Stimulated activated CD4-positive, alpha-beta T cell treated with anti-CD3 and anti-CD28 coated beads, Interleukin-12 subunit alpha, Interleukin-12 subunit beta, amount 100 ng/mL, for 24 hours (primary cell): ENCODE data around the gene FBXO22.
A peak's percentile ranks its signal among the peaks of the same experiment; 100 is the strongest.
"Not testable (repeated sequence)": the region's sequence is repeated elsewhere in the genome, so short reads cannot be mapped to it uniquely, and the experiment has no call there.

ENCODE experiments used
- DNase-seq, 2 experiments: peaks; one replicate each; pipeline ENCODE4 v3.0.0-alpha.2; 2020; ENCODE audit warnings: low read depth in 2 of 2

Gene FBXO22

DNA sequence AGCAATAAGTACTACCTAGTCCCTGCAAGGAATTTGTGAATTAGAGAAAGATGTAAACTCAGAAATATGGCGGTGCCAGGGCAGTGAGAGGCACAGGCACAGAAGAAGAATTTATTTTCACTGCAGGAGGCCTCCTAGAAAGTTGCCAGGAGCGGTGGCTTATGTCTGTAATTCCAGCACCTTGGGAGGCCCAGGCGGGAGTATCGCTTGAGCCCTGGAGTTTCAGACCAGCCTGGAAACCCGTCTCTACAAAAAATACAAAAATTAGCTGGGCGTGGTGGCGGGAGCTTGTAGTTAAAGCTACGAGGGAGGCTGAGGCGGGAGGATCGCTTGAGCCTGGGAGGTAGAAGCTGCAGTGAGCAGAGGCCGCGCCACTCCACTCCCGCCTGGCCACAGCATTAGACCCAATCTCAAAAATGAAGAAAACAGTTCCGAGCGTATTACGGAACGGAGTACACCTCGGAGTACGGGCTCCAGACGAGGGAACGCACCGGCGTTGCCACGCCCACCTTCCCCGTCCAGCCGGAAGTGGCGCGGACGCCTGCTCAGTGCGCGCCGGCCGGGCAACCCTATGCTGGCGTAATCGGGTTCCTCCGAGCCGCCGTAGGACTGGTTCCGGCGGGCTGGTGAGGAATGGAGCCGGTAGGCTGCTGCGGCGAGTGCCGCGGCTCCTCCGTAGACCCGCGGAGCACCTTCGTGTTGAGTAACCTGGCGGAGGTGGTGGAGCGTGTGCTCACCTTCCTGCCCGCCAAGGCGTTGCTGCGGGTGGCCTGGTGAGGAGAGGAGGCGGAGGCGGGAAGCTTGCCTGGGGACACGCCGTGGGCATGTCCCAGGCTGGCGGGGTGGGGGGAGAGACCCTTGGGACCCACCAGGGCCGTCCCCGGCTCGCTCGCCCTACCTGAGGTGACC is at the start of gene FBXO22:
FBXO22 (plus strand) TSS at position 548 of the 909 bp plus-strand sequence; CDS start at position 634, 86 bp downstream.
- DNase-seq: peak; percentile 89 to 91

DNA sequence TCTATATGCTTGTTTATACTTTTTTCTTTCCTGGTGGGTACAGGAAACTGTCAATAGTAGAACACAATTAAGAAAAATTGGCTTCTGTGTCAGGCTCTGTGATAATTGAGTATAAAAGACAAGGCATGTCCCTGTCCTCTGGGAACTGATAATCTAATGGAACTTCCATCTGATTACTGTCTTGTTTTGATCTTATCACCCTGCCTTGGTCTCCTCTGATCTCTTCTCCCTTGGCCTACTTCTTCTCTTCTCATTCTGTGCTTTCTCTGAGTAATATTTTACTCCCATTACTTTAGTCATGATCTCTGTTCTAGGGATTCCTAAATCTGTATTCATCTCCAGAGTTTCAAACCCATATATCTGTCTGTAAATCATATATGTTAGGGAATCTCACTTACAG is 45.8 kb upstream of the FBXO22 start:
- no peak for DNase-seq

DNA sequence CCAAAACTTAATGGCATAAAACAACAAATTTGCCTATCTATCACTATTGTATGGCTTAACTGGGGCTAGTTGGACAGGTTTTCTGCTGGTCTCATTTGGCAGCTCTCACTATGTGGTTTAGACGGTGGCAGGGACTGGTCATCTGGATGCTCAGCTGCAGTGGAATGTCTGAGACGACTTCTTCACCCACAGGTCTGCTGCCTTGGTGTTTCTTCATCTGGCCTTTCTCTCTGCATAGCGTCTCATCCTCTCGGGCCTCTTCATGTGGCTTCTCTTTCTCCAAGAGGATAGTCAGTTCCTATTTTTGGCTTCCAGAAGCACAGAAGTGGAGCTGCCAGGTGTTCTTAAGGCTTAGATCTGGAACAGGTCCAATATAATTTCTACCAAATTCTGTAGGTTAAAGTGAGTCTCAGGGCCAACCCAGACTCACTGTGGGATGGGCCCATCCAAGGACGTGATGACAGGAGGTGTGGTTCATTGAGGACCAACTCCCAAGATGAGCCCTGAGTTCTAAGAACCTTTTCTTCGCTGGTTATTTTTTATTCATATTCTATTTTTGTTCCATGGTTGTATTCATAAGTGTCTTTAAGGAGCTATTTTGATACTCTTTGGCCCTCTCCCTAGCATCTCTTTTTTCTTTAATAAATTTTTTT is 41.8 kb upstream of the FBXO22 start:
- no peak for DNase-seq

DNA sequence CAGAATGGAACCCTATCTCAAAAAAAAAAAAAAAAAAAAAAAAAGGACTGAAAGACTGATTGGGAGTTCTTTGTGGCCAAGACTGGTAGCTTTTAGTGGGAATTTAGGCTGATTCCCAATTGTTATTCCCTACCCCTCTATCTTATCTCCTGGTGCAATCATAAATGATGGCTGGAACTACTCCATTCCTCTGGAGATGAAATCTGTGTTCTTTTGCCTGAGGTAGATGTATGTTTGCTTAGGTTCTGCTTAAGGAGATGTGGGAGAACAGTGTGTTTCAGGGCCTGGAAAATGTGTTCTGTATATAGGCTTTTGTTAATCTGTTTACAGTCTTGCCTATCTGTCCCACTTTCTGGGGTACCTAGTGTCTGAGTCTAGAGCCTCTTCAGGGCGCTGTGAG is 40.9 kb upstream of the FBXO22 start:
- no peak for DNase-seq

DNA sequence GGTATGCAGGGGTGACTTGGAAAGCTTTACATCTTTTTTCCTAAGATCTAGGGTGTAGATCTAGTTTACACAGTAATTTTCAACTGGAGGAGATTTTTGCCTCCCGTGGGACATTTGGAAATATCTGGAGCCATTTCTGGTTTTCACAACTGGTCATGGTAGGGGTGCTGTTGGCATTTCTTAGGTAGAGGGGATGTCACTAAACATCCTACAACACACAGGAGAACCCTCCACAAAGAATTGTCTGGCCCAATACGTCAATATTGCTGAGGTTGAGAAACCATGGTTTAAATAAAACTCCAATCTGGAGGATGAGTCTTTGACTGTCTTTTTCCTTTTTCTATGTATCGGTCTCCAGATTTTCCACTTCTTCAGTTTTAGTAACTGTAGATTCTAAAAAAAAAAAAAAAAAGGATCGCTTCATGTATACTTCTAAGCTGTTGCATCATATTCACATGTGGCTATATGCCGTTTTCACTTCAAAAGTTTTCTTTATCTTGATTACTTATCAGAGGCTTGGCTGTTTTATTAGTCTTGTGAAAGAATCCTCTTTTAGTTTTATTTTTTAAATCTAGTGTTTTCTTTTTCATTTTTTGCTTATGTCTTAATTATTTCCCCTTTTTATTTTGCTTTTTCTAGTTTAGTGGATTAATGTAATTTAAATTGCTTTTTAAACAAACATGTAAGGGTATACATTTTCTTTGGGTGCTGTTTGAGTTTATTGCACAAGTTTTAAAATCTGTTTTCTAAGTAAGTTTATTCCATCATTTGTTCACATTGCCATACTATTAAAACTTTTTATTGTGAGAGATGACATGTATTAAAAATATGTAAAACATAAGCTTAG is 39.2 kb upstream of the FBXO22 start:
- DNase-seq: no peak

DNA sequence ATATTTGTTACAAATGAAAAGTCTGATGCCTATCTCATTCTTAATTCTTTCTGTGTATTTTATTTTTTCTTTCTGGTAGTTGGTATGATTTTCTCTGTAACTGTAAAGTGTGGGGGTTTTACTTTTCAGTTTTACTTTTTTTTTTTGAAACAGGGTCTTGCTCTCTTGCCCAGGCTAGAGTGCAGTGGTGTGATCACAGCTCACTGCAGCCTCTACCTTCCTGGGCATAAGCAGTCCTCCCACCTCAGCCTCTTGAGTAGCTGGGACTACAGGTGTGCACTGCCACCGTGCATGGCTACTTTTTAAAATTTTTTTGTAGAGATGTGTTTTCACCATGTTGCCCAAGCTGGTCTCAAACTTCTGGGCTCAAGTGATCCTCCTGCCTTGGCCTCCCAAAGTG is 37.6 kb upstream of the FBXO22 start:
- DNase-seq: not testable (repeated sequence)

DNA sequence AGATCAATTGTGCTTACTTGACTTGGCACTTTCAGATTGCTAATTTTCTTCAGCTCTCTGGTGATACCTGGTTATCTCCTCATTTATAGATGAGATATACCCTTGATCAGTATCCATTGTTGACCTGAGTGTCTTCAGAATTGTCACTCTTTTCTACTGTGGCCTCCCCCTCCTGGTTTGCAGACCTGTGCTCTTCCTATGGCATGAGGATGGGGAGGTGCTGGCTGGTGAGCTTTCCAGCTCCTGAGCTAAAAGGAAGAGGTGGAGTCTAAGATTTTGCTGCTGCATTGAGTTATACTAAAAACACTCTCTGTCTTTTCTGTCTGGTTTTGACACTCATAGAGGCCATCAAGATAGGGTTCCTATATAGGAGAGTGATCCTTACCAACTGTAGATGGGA is 36.8 kb upstream of the FBXO22 start:
- DNase-seq: no peak

DNA sequence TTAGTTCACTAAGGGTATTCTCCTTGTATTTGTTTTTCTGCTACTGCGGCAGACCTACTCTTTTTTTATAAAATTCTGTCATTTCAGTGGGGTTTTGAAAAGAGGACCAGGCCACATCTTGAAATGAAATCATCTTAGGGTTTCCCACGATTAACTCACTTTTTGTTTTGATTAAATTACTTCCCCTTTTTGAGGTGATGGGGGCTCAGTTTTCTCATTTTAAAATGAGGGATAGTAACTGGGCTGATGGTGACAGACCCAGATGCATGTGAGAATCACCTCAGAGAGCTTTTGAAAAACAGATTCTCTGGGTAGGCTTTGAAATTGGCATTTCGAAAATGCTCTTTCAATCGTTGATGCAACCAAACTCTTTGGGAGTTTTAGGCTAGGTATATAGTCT is 36.2 kb upstream of the FBXO22 start:
- no peak for DNase-seq

DNA sequence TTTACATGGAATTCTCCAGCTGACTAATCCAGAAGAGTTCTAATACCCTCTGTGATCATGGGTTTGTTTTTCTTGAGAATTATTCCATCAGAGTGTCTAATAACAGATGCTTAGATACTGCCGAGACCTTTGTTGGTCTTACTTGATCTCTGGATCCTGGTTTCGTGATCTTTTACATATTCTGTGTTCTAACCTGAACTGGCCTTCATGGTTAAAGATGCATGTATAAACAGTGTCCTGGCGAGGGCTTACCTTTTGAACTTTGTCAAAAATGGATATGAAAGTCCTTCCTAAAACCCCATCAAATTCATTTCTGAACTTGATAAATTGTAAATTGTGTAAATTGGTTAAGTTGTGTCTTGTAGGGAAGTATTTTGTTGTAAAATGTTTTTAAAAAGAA is 35.7 kb upstream of the FBXO22 start:
- DNase-seq: no peak

DNA sequence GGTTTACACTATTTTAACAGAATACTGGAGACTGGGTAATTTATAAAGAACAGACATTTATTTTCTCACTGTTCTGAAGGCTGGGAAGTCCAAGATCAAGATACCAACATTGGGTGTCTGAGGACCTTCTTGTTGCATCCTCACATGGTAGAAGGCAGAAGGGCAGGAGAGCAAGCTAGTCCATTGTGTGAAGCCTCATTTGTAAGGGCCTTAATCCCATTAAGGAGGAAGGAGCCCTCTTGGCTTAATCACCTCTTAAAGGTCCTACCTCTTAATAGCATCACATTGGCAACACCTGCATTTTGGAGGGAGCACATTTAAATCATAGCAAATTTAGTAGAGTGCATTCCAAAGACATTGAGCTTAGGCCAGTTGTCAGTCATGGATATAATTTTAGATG is 34.2 kb upstream of the FBXO22 start:
- DNase-seq: no peak

DNA sequence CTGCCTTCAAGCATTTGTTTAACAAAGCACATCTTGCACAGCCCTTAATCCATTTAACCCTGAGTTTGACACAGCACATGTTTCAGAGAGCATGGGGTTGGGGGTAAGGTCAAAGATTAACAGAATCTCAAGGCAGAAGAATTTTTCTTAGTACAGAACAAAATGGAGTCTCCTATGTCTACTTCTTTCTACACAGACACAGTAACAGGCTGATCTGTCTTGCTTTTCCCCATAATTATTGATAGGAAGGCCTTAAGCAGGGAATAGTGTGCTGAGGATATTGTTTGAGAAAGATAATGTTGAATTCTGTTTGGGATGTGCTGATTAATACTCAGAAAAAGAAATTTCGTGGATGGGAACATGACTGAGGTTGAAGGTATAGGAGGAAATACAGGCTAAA is 32.1 kb upstream of the FBXO22 start:
- not testable (repeated sequence) for DNase-seq

DNA sequence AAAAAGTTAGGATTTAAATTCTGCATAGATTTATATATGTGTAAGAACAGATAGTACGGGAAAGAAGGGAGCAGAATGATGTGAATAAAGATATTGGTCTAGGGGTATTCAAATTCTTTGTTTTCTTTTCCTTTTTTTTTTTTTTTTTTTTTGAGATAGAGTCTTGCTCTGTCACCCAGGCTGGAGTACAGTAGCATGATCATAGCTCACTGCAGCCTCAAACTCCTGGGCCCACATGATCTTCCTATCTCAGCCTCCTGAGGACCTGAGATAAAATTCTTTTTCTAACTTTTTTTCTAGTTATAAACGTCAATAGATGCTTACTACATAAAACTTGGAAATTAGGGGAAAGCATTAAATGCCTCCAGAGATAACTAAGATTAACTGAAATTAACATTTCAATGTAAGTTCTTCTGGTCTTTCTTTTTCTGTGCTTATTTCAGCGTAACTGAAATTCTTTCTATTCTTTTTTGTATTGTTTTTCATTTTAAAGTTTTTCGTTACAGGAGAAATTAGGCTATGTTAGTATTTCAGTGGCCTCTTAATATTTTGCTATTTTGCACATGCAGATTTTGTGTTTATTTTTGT is 31.2 kb upstream of the FBXO22 start:
- no peak for DNase-seq

DNA sequence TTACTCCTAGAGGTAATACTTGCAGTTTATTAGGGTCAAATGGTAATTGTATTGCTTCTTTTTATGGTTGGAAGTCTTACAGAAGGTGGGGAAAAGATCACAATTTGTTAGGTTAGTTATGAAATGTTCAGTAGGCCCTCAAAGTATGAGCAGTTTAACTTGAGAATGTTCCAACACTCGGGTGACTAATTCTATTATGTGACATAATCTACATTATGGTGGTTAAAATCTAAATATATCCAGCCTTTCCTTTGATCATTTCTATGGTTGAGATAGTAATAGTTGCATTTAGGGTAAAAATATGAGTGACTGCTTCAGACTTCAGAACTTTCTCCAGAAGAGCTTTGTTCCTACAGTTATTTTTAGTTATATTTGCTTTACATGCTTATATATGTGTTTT is 19.6 kb upstream of the FBXO22 start:
- DNase-seq: no peak

DNA sequence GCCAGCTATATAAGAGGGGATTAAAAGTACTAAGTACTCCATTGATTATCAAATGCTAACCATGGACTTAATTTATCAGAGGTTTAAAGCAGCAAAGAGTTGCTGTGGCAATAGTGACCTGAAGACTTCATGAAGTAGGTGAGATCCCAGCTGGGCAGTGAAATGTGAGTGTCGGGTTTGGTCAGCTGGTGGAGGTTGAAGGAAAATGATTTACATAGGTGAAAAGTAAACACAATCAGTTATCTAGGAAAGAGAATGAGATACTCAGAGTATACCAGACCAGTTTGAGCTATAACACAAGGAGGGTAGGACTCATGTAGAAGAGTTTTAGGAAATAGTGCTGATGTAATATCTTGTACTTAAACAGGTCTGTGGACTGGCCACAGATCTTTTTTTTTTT is 16.5 kb upstream of the FBXO22 start:
- DNase-seq: no peak

DNA sequence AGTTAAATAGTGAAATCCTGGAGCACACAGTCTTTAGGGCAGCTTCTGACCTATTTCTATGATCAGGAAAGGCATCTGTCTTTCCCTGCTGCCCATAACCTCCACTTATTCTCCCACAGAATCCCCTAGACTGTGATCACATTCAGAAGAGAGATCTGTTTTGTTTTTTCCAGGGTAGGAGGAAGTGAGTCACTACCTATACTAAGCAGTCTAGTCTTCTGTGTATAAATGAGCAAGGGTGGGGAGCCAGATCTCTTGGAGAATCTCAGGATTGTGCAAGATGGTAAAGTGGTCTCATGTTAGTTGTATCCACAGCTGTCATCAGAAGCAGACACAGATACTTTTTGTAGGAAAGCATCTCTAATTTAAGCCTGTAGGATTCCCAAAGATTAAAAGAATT is 11.8 kb upstream of the FBXO22 start:
- no peak for DNase-seq

DNA sequence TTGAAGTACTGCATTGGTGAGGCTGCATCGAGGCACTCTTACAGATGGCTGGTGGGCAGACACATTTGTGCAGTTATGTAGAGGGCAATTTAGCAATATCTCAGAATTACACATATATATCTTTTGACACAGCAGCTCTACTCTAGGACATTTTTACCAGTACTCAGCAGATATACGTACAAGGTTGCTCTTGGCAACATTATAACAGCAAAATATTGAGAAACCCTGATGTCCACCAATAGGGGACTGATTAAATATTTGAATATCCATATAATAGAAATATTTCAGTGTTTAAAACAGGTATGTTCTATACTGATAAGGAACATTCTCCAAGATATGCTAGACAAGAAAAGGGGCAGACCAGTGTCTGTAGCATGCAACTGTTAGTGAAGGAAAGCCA is 7.9 kb upstream of the FBXO22 start:
- no peak for DNase-seq

DNA sequence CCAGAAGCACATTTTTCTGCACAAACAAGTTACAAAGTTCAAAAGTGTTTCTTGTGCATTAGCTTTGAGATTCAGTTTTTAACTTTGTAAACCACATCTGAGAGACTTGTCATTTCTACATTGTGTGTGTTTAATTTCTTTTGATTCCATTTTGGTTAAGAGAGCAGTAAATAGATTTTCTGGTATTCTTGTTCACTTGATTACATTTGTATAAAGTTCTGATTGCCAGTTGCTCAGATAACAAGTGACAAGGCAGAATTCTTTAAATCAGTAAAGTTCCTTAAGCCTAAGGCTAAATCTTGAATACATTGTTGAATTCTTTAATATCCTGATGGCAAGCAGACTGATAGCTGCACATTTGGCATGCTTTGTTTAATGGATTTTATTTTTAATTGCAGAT is 3.1 kb upstream of the FBXO22 start:
- no peak for DNase-seq

DNA sequence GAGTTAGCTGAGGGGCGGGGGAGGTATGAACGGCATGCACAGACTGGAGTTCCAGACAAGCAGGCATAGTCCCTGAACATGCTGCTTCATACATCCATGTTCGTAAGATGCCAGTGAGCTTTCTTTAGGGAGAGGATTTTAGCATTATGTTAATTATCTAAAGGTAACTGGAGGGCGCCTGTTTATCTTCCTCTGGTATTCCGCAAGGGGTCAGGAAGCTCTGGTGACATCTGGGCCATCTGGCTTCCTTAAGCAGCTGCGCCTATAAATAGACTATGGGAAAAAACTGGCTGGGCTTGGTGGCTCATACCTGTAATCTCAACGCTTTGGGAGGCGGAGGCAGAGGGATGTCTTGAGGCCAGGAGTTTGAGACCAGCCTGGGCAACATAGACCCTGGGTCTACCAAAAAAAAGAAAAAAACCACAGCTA is 1.5 kb upstream of the FBXO22 start:
- no peak for DNase-seq

DNA sequence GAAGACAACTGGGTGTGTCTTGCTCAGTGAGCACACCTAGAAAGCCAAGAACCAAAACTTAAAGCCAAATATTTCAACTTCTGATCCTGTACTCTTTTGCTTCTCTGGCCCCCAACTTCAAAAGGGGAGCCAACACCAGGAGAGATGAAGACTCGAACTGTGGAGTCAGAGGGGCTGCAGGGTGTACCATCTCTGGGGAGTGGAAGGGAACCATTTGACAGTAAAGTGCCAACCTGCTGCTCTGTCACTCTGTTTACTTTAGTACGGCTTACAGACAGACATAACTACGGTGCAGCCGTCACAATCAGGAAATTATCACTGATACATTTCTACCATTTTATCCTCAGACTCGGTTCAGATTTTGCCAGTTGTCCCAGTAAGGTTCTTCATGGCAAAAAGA is 1.6 kb downstream of the FBXO22 start:
- no peak for DNase-seq

DNA sequence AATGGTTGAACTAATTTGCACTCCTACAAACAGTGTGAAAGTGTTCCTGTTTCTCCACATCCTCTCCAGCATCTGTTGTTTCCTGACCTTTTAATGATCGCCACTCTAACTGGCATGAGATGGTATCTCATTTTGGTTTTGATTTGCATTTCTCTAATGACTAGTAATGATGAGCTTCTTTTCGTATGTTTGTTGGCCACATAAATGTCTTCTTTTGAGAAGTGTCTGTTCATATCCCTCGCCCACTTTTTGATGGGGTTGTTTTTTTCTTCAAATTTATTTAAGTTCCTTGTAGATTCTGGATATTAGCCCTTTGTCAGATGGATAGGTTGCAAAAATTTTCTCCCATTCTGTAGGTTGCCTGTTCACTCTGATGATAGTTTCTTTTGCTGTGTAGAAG is 6.7 kb downstream of the FBXO22 start:
- DNase-seq: not testable (repeated sequence)

DNA sequence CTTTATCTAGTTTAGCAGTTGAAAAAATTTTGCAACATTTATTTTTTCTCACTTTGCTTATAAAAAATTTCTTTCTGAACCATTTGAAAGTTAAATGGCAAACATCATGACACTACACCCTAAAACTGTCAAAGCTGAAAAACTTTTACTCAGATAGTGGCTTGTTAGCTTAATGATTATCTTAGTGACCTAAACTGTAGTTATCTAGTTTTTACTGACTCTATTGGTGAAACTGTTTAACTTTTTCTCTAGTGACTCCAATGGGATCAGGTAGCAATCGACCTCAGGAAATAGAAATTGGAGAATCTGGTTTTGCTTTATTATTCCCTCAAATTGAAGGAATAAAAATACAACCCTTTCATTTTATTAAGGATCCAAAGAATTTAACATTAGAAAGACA is 13.3 kb downstream of the FBXO22 start:
- DNase-seq: no peak

DNA sequence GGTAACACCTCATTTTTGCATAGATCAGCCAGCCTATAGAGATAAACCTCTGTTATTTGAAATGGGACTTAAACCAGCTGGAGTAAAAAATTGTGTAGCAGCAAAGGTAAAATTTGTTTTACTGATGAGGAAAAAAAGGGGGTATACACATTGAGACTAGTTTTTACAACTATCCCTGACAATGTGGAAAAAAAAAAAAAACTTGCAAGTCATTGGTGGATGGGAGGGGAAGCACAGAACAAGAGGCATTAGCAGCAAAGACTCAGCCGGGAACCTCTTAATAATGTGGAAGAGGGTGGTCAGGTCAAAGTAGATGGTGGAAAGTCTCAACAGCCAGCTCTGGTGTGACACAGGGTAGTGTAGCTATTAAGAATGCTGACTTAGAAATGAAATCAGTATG is 14.5 kb downstream of the FBXO22 start:
- no peak for DNase-seq
